ENCODE data around the gene PIP5K1C.
A peak's percentile ranks its signal among the peaks of the same experiment; 100 is the strongest.

The PIP5K1C gene

DNA sequence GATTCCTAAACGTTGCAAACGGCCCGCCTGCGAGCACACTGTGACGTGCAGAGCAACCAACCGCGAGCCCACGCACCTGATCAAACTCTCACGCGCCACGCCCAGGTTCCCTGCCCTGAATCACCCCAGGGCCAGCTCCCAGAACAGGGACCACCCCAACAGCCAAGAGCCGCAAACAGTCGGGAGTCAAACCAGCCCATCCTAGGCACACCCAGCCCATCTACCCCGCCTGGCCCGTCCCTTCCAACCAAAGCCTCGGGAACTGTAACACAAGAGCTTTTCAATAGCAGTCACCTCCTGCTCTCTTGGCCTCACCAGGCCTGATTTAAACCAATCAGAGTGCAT lies 8.9 kb downstream of the PIP5K1C start:
- peak overlapping the region; percentile 49 to 54 for H3K4me3 Mint-ChIP-seq
- H3K9me3 Mint-ChIP-seq, result peaks cover 15 to 16% of the 10 kb centered on the region in 2 donors
- H3K27me3 Mint-ChIP-seq, result no peaks in the 10 kb centered on the region
- ATAC-seq (no peak), DNase-seq (no peak)
- peaks cover 78% of the 10 kb centered on the region for H3K4me1 Mint-ChIP-seq
- no peak overlapping the region for H3K27ac Mint-ChIP-seq

DNA sequence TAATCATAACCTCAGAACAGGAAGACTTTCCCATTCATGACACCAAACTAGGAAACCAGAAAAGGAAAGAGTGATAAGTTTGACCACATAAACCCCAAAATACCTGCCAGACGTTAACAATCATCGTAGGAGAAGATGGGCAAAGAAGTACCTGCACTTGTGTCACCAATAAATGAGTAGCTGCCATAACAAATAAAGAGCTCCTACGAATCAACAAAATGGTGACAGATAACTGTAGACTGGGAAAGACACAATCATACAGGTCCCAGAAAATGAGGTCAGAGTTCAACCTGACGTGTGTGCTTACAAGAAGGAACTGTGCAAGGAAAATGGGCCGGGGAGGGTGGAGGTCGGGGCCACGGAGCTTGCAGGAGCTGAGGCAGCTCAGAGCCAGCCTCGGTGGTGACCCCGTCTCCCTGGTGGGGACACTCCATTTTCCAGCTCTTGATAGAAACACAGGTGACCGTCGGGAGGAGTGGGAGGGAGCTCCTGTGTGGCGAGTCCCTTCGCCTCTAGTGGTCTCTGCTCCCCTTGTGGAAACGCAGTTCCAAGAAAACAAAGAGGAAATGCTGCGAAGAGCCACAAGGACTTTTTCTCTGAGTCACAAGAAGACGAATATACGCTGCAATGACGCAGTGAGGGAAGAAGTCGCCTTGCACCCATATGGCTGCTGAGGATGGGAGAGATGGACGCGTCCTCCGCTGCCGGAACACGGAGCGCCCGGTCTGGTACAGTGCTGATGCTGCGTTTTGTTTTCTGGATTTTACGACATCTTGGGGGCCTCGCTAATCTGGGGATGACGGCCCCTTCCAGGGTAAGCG lies 9.5 kb downstream of the PIP5K1C start:
- Mint-ChIP-seq H3K9me3 (peaks cover 15 to 16% of the 10 kb centered on the region in 2 donors), H3K27me3 (no peaks in the 10 kb centered on the region), H3K4me3 (peak overlapping the region; percentile 49 to 54), H3K27ac (peak overlapping the region in 1 of 2 donors; percentile 19), H3K4me1 (peaks cover 75% of the 10 kb centered on the region)
- peak; percentile 69 for ATAC-seq
- DNase-seq, result peak in 1 of 2 donors; percentile 60

DNA sequence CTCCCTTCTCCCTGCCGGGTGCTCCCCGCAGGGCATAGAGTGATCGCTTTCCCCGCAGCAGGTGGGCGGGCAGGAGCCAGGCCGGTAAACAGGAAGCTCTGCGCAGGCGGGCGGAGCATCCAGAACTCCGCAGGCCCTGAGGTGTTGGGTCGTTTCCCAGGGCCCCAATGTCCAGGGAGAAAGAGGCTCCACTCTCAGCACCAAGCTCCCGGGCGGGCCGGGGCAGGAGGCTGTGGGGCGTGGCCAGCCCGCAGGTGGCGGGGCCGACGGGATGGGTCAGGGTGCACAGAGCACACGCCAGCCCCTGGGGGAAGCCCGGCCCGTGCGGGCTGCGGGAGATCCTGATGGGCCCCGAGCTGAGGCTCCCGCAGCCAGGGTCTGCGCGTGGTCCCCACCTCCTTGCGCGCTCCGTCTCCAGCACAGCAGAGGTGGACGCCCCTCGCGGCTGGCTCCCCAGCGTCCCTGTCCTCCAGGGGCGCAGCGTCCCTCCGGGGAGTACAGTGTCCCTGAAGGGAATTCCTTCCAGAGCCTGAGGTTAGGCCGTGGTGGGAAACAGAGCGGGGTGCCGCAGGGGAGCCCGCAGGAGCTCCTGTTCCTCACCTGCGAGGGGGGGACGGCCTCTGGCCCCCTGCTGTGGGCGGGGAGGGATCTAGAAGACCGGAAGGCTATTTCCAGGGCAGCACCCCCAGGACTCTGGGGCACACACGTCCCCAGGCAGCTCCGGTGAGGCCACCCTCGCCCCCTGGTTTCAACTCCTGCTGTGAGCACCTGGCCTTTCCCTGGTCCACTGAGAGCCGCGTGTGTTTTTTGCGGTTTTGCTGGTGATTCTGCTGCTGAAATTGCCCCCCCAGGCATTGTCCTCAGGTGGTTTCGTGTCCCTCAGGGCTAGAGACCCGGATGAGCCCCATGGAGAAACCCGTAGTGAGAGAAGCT lies 12.2 kb downstream of the PIP5K1C start:
- peak overlapping the region in 1 of 2 donors; percentile 33 for H3K27ac Mint-ChIP-seq
- peak overlapping the region; percentile 72 to 84 for H3K4me3 Mint-ChIP-seq
- H3K27me3 Mint-ChIP-seq, result no peaks in the 10 kb centered on the region
- H3K9me3 Mint-ChIP-seq, result peaks cover 16 to 26% of the 10 kb centered on the region in 2 donors
- peak in 1 of 2 donors; percentile 41 for DNase-seq
- ATAC-seq, result peak; percentile 54
- H3K4me1 Mint-ChIP-seq, result peaks cover 78% of the 10 kb centered on the region

DNA sequence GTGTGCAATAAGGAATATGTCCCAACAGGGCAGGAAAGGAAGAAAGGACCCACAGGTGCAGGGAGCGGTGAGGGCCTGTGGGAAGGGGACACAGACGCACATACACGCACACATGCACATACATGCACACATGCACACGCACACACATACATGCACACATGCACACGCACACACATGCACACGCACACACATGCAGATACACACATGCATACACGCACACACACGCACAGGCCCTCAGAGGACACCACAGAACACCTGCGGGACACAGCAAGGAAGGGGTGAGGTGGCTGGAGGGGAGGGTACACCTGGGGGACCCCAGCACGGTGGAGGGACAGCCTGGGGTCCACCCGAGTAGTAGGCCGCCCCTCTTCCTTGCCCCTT lies 12.9 kb downstream of the PIP5K1C start:
- Mint-ChIP-seq H3K4me3 (peak overlapping the region; percentile 72 to 75), H3K9me3 (peaks cover 16 to 26% of the 10 kb centered on the region in 2 donors), H3K27me3 (no peaks in the 10 kb centered on the region), H3K4me1 (peaks cover 72% of the 10 kb centered on the region), H3K27ac (peak overlapping the region; percentile 55 to 93)
- DNase-seq (no peak), ATAC-seq (peak; percentile 3)

DNA sequence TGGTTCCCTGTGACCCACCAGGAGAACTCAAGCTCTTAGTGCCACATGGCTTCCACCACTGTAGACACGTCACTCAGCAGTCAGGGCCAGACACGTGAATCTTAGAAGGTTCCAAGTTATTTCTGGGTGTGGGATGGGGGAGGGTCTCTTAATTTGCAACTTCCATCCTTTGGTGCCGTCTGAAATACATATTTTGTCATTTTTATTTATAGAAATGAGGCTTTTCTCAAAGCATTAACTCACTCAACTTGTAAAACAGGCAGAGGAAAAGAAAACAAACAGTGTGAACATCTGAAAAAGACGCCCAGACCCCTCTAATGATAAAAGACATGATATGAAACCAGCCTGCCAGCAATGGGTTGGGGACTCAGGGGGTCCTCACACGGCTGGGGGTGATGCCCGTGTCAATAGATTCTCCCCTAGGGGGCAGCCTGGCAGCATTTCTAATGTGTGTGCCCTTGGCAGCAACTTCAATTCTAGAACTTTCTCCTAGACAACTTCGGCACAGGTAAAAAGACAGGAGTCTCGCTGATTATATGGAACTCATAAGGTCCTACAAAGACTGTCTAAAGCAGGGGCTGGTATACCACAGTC lies 15.4 kb downstream of the PIP5K1C start:
- Mint-ChIP-seq H3K4me1 (peaks cover 47% of the 10 kb centered on the region), H3K27ac (no peak overlapping the region), H3K4me3 (no peak overlapping the region), H3K27me3 (no peaks in the 10 kb centered on the region), H3K9me3 (peaks cover 5 to 11% of the 10 kb centered on the region in 2 donors)
- DNase-seq, result no peak
- ATAC-seq, result no peak

DNA sequence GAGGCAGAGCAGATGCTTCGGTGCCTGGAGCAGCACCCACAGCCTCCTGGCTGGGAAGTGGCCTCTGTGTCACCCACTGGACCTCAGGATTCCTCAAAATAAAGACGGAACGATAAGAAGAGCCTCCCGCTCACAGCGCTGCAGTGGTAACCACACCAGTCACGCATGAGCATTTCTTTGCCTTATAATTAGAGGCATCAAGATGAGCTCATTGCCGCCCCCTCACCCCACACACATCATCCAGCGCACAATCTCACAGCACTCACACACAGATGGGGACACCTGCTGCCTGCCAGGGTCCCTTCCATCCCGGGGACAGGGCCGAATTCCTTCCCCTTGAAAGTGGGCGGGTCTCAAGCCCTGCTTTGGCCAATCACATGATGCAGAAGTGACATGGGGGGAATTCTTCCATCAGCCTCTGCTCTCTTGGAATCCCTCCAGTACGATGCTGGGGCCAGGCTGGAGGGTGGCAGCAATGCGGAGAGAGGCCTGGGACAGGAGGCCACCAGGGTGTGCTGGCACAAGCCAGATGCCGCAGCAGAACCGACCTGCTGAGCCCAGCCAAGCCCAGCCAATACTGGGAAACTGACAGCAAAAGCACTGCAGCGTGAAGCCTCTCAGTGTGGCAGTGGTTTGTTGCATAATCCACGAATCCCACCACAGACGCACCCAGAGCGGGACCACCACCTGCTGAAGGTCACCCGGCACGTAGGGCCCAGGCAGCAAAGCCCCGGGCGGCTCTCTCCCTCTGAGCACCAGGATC lies 16.0 kb downstream of the PIP5K1C start:
- Mint-ChIP-seq H3K4me1 (peaks cover 40% of the 10 kb centered on the region), H3K27ac (no peak overlapping the region), H3K4me3 (peak overlapping the region; percentile 4 to 31), H3K27me3 (no peaks in the 10 kb centered on the region), H3K9me3 (peaks cover 0 to 11% of the 10 kb centered on the region in 2 donors)
- ATAC-seq (no peak), DNase-seq (no peak)

DNA sequence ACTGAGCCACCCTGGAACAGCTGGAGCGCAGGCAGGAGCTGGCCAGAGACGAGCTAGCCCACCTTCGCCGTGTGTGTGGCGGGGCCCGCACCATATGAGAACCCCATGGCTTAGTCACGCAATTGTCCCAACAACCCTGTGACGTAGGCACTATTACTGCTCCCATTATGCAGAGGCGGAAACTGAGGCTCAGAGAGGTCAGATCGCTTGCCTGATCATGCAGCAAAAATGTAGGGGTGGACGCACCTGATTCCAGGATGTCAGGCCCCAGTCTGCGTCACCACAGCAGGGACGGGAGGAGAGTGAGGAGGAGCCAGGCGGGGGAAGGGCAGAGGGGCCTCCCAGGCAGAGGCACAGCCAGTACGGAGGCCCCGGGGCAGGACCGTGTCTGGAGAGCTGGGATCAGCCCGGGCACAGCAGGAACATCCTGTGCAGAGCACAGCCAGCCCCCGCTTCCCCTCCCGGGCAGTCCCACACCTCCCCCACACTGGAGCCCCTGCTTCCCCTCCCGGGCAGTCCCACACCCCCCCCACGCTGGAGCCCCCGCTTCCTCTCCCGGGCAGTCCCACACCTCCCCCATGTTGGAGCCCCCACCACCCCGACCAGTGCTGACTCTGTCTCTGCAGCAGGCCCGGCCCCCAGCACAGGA lies 16.7 kb downstream of the PIP5K1C start:
- H3K9me3 Mint-ChIP-seq, result peaks cover 0 to 11% of the 10 kb centered on the region in 2 donors
- no peaks in the 10 kb centered on the region for H3K27me3 Mint-ChIP-seq
- peaks cover 33% of the 10 kb centered on the region for H3K4me1 Mint-ChIP-seq
- no peak overlapping the region for H3K27ac Mint-ChIP-seq
- no peak for DNase-seq
- ATAC-seq, result no peak
- peak overlapping the region; percentile 4 to 31 for H3K4me3 Mint-ChIP-seq

DNA sequence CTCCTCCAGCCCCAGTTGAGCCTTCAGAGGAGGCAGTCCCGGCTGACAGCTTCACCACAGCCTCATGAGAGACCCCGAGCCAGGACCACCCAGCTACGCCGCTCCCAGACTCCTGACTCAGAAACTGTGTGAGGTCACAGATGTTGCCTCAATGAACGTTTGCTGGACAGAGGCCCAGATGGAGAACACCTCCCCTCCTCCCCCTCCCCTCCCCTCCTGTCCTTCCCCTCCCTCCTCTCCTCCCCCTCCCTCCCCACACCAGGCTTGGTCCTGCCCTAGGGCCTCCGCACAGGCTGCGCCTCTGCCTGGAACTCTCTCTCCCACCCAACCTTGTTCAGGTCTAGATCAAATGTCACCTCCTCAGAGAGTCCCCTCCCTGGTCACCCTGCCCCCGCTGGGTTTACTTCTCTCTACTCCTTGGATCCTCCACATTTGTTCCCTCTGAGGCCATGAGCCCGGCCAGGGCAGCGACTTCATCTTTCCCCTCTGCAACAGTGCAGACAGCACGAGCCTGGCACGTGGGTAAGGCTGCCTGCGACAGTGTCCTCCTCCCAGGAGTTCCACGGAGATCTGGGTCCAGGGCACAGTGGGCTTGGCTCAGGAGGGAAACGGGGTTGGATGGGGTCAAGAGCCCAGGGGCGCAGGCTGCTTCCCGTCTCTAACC lies 17.4 kb downstream of the PIP5K1C start:
- ATAC-seq (no peak), DNase-seq (no peak)
- H3K27me3 Mint-ChIP-seq, result no peaks in the 10 kb centered on the region
- no peak overlapping the region for H3K27ac Mint-ChIP-seq
- H3K4me3 Mint-ChIP-seq, result no peak overlapping the region
- H3K9me3 Mint-ChIP-seq, result peaks cover 0 to 11% of the 10 kb centered on the region in 2 donors
- H3K4me1 Mint-ChIP-seq, result peaks cover 27% of the 10 kb centered on the region

DNA sequence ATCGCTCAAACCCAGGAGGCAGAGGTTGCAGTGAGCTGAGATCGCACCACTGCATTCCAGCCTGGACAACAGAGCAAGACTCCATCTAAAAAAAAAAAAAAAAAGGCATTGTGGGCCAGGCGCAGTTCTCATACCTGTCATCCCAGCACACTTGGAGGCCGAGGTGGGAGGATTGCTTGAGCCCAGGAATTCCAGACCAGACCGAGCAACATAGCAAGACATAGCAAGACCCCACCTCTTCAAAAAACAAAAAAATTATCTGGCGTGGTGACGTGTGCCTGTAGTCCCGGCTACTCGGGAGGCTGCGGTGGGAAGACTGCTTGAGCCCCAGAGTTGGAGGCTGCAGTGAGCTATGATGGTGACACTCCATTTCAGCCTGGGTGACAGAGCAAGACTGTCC lies 18.0 kb downstream of the PIP5K1C start:
- Mint-ChIP-seq H3K27me3 (no peaks in the 10 kb centered on the region), H3K4me3 (no peak overlapping the region), H3K9me3 (peaks cover 0 to 11% of the 10 kb centered on the region in 2 donors), H3K4me1 (peaks cover 24% of the 10 kb centered on the region), H3K27ac (no peak overlapping the region)
- ATAC-seq, result no peak
- no peak for DNase-seq

DNA sequence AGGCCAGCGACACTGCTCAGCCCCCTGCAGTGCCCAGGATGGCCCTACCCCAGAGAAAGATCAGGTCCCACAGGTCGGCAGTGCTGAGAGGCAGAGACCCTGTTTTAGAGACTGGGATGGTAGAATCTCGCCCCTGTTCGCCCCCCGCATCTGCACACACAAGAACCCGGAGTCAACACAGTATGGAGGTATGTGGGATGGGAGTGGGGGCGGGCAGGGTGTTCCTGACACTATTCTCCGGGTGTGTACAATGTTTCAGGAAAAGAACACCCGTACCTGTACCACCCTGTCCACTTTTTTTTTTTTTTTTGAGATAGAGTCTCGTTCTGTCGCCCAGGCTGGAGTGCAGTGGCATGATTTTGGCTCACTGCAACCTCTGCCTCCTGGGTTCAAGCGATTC lies 19.3 kb downstream of the PIP5K1C start:
- Mint-ChIP-seq H3K27ac (no peak overlapping the region), H3K27me3 (no peaks in the 10 kb centered on the region), H3K4me1 (peaks cover 31% of the 10 kb centered on the region), H3K4me3 (no peak overlapping the region), H3K9me3 (peaks cover 0 to 11% of the 10 kb centered on the region in 2 donors)
- no peak for DNase-seq
- no peak for ATAC-seq

DNA sequence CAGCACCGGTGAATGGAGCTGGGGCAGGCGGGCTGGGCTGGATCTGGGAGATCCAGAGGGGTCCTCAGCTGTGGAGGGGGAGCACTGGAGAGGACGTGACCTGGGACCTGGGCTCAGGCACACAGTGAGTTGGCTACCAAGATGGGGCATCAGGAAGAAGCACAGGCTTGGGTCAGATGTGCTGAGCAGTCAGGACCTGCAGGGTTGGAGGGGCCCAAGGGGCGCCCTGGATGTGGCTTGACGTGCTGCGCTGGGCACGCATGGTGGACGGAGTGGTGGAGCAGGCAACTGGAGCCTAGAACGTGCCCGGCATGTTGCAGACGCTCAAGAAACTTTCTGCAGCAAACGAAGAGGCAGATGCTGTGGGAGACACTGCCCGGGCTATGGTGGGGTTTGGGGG lies 20.7 kb downstream of the PIP5K1C start:
- Mint-ChIP-seq H3K27me3 (no peaks in the 10 kb centered on the region), H3K9me3 (peaks cover 0 to 10% of the 10 kb centered on the region in 2 donors), H3K27ac (no peak overlapping the region), H3K4me3 (no peak overlapping the region), H3K4me1 (peaks cover 35% of the 10 kb centered on the region)
- no peak for ATAC-seq
- DNase-seq, result no peak

DNA sequence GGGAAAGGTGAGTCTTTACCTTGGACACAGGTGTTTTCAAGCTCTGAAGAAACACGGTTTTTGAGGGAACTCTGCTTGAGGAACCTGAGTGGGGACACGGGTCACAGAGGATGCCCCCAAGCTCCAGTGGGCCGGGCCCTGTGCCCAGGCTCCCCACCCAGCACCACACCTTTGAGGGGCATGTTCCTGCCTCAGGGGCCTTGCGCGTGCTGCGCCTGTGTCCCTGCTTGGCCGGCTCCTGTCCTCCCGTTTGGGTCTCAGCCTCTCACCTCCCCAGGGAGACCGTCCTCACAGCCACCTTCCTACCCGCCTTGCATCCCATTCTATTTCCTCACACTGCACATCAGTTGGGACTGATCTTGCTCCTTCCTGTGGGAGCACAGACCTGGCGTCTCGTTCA lies 21.1 kb downstream of the PIP5K1C start:
- H3K27ac Mint-ChIP-seq, result no peak overlapping the region

DNA sequence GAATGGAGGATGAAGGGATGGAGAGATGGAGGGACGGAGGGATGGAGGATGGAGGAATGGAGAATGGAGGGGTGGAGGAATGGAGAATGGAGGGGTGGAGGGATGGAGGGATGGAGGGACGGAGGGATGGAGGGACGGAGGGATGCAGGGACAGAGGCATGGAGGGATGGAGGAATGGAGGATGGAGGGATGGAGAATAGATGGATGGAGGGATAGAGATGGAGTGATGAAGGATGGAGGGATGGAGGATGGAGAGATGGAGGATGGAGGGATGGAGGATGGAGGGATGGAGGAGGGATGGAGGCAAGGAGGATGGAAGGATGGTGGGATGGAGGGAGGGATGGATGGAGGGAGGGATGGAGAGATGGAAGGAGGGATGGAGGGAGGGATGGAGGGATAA lies 22.1 kb downstream of the PIP5K1C start:
- ATAC-seq (no peak), DNase-seq (no peak)
- Mint-ChIP-seq H3K27me3 (no peaks in the 10 kb centered on the region), H3K9me3 (no peaks in the 10 kb centered on the region), H3K4me1 (peaks cover 24% of the 10 kb centered on the region), H3K27ac (no peak overlapping the region), H3K4me3 (no peak overlapping the region)

More for the DNA sequence above, 21.1 kb downstream of the PIP5K1C start:
- DNase-seq, result no peak
- no peak overlapping the region for H3K4me3 Mint-ChIP-seq
- no peaks in the 10 kb centered on the region for H3K27me3 Mint-ChIP-seq
- ATAC-seq, result no peak
- peaks cover 31% of the 10 kb centered on the region for H3K4me1 Mint-ChIP-seq
- peaks cover 0 to 6% of the 10 kb centered on the region in 2 donors for H3K9me3 Mint-ChIP-seq
